Transverse colon (tissue), 4 donors: ENCODE data around the gene ITPKB. TPM values are rescaled to one million over a fixed set of nuclear protein-coding genes. Genes with fewer than 3 reads are reported as not detected.
"Not testable (repeated sequence)": the region's sequence is repeated elsewhere in the genome, so short reads cannot be mapped to it uniquely, and the experiment has no call there.

Source experiments
- DNase-seq: peaks from one replicate; pipeline ENCODE4 v3.0.0-alpha.2; 2019
- H3K27ac ChIP-seq, 4 donors: fragments of 200-600 bp; sonication (generic); 2 replicates each; pipeline ENCODE4 v1.5.1; 2016 to 2018; ENCODE audit warnings: inconsistent platforms in 4 of 4
- H3K27me3 ChIP-seq: fragments of 200-600 bp; sonication (generic); 2 replicates; pipeline ENCODE4 v1.5.1; 2017; ENCODE audit warnings: inconsistent platforms
- H3K36me3 ChIP-seq, 4 donors: fragments of 200-600 bp; sonication (generic); 2 replicates each; pipeline ENCODE4 v1.5.1; 2017 to 2019; ENCODE audit warnings: inconsistent platforms in 4 of 4
- H3K4me1 ChIP-seq, 4 donors: fragments of 200-600 bp; sonication (generic); 2 replicates each; pipeline ENCODE4 v1.5.1; 2017 to 2020; ENCODE audit warnings: inconsistent platforms in 4 of 4
- H3K4me3 ChIP-seq, 4 donors: fragments of 200-600 bp; sonication (generic); 1 replicate in 1 of 4; 2 replicates in 3 of 4; pipeline versions ENCODE4 v1.5.1 to v1.6.1; 2017 to 2019; ENCODE audit warnings: inconsistent platforms in 4 of 4
- H3K9me3 ChIP-seq, 2 donors: fragments of 200-600 bp; sonication (generic); 2 replicates each; pipeline ENCODE4 v1.5.1; 2017 to 2019; ENCODE audit warnings: inconsistent platforms in 2 of 2
- EP300 ChIP-seq: sonication (generic); formaldehyde crosslinking; IDR thresholded peaks from one replicate; pipeline ENCODE4 v1.6.1; 2017; ENCODE audit warnings: antibody characterized with exemption, low read depth
- POLR2A ChIP-seq: fragments of 450-650 bp; IDR thresholded peaks from one replicate; pipeline ENCODE4 v1.6.1; 2016; ENCODE audit warnings: antibody characterized with exemption, mild to moderate bottlenecking, moderate library complexity
- POLR2AphosphoS5 ChIP-seq, 3 donors: sonication (generic); formaldehyde crosslinking; IDR thresholded peaks; one replicate each; pipeline ENCODE4 v1.6.1; 2016; ENCODE audit warnings: antibody characterized with exemption in 3 of 3
- WGBS, 2 donors: methylation state at CpG; one replicate each; pipeline ENCODE4 v1.1.5; 2018; ENCODE audit warnings: low coverage in 1 of 2; 5-methylcytosine and 5-hydroxymethylcytosine counted together
- in situ Hi-C, 4 donors: fragments of 200-750 bp; cut with MboI; loops; one replicate each; pipeline versions ENCODE4 v1.15.0 to v1.15.1; 2017; ENCODE audit warnings: low sequenced_read_pairs in 3 of 4, low pct_ligation_motif_present in 1 of 4, low pct_unique_long_range_greater_than_20kb in 1 of 4
- intact Hi-C: fragments of 100-400 bp; cut with DNase I; formaldehyde crosslinking; loops from one replicate; pipeline ENCODE4 v1.15.1; 2023; ENCODE audit warnings: low total_unique reads
- total RNA-seq, 4 donors: library from RNA; depleted of rRNA; stranded (reverse); fragments of >200 nt; gene quantifications; one replicate each; pipeline ENCODE4 v1.1.0, GENCODE V29; 2016
- TF ChIP-seq, protein P1 (sequence below), 5 experiments: fragments of 200-600 bp in 3 of 5; fragments of 450-650 bp in 2 of 5; sonication (generic) in 3 of 5; IDR thresholded peaks; 1 replicate in 2 of 5; 2 replicates in 3 of 5; pipeline ENCODE4 v1.5.1; 2016 to 2017; ENCODE audit warnings: antibody characterized with exemption in 5 of 5, inconsistent platforms in 3 of 5, mild to moderate bottlenecking in 2 of 5, moderate library complexity in 1 of 5

Gene ITPKB
- total RNA-seq, 4 donors from 2014 or later = 14.3 to 57.6 (median 23.7) TPM

DNA sequence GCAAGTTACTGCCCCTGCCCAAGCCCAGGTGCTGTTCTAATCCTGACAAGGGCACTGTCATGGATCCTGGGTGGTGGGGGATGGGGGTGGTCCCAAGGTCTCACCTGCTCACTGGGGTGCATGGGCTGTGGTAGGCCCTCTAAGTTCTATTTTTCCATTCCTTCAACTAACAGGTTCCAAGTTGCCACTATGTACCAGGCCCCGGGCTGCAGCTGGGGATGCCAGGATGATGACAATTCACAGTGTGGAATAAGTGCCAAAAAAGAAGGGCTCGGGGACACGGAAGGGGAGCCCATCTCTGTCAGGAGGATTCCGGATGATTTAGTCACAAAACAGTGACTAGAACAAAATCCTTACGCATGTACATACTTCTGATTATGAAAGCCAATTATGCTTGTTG, 114.6 kb downstream of the ITPKB start:
- DNase-seq = no peak
- Histone ChIP-seq H3K27me3 (no peaks in the 10 kb centered on the region), H3K27ac (no peak overlapping the region), H3K4me3 (no peak overlapping the region), H3K4me1 (peaks cover 0 to 23% (median 10%) of the 10 kb centered on the region in 4 donors), H3K9me3 (no peaks in the 10 kb centered on the region), H3K36me3 (no peaks in the 10 kb centered on the region)
- 80 to 90% methylated on average over 1 to 5 of the region's 5 CpGs for WGBS, 2 donors
- in situ Hi-C loops (loop anchor here in 2 of 4 donors (25.0 kb wide), 1 partner anchor 212 kb away; the partner anchor contains the start of gene PARP1 (in 2 of the 2)), intact Hi-C loops (no loop called here)
- TF ChIP-seq POLR2AphosphoS5 (IDR thresholded peaks at IDR 0.05) (no peak), EP300 (no peak), POLR2A (no peak)
- TF ChIP-seq, protein P1, sequence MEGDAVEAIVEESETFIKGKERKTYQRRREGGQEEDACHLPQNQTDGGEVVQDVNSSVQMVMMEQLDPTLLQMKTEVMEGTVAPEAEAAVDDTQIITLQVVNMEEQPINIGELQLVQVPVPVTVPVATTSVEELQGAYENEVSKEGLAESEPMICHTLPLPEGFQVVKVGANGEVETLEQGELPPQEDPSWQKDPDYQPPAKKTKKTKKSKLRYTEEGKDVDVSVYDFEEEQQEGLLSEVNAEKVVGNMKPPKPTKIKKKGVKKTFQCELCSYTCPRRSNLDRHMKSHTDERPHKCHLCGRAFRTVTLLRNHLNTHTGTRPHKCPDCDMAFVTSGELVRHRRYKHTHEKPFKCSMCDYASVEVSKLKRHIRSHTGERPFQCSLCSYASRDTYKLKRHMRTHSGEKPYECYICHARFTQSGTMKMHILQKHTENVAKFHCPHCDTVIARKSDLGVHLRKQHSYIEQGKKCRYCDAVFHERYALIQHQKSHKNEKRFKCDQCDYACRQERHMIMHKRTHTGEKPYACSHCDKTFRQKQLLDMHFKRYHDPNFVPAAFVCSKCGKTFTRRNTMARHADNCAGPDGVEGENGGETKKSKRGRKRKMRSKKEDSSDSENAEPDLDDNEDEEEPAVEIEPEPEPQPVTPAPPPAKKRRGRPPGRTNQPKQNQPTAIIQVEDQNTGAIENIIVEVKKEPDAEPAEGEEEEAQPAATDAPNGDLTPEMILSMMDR (IDR thresholded peaks at IDR 0.05) = no peak

DNA sequence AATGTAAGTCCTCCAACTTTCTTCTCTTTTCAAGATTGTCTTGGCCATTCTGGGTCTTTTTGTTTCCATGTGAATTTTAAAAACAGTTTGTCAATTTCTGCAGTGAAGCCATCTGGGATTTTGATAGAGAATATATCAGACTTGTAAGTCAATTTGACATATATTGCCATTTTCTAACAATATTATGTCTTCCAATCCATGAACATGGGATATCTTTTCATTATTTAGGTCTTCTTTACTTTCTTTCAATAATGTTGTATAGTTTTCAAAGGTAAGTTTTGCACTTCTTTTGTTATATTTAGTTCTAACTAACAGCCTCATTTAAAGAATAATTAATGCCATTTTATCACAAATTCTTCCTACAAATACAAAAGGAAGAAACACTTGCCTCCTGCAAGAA, 117.1 kb downstream of the ITPKB start:
- DNase-seq = no peak
- Histone ChIP-seq H3K27ac (no peak overlapping the region), H3K4me1 (peaks cover 0 to 10% (median 8%) of the 10 kb centered on the region in 4 donors), H3K9me3 (no peaks in the 10 kb centered on the region), H3K4me3 (no peak overlapping the region), H3K36me3 (no peaks in the 10 kb centered on the region), H3K27me3 (no peaks in the 10 kb centered on the region)
- no peak for TF ChIP-seq POLR2AphosphoS5 (IDR thresholded peaks at IDR 0.05)
- no peak for TF ChIP-seq POLR2A
- TF ChIP-seq EP300 = no peak
- TF ChIP-seq, protein P1 (IDR thresholded peaks at IDR 0.05) = no peak
- intact Hi-C loops = no loop called here
- in situ Hi-C loops = loop anchor here in 2 of 4 donors (25.0 kb wide), 1 partner anchor 210 kb away; the partner anchor contains the start of gene PARP1 (in 2 of the 2)

DNA sequence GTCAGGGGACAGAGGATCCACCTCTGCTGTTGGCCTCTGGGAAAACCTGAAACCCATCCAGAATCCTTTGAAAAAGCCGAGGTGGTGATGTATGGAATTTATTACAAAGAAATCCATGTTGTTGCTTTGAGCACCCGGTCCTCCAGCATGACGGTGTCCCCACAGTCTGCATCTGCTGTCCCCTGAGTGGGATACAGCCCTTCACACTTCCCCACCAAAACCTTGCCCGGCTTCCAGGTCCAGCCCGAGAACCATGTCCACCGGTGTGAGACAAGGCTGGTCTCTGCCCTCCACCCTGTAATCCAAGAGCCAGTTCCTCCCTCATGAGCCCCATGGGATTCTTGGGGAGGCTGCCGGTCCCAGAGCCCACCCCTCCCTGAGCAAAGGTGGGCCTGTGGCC, 120.1 kb downstream of the ITPKB start:
- 84% methylated on average over 7 of the region's 7 CpGs; no CpG with 5 or more reads in 1 of the 2 donors for WGBS, 2 donors
- Histone ChIP-seq H3K36me3 (no peaks in the 10 kb centered on the region), H3K27me3 (no peaks in the 10 kb centered on the region), H3K9me3 (no peaks in the 10 kb centered on the region), H3K27ac (no peak overlapping the region), H3K4me1 (no peaks in the 10 kb centered on the region), H3K4me3 (no peak overlapping the region)
- intact Hi-C loops (no loop called here), in situ Hi-C loops (loop anchor here in 2 of 4 donors (25.0 kb wide), 1 partner anchor 207 kb away; the partner anchor contains the start of gene PARP1 (in 2 of the 2))
- TF ChIP-seq POLR2AphosphoS5 (IDR thresholded peaks at IDR 0.05) = no peak
- TF ChIP-seq EP300 = no peak
- no peak for TF ChIP-seq POLR2A
- TF ChIP-seq, protein P1 (IDR thresholded peaks at IDR 0.05) = no peak
- no peak for DNase-seq

DNA sequence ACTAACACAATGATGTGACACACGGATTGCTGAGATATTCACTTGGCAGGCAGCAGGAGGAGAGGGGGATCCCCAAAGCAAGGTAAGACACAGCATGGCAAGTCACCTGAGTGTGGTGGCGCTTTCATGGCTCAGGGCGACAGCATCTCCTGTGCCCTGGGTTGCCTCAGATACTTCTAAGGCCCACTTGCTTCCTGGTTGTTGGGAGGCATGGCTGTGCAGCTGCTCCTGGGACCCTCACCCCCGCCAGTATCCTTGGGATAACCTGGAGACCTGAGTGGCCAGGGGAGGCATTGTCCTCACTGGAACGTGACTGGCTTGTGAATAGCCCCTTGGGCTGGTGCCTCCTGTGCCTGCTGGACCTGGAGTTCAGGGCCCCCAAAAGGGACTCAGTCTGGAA, 120.7 kb downstream of the ITPKB start:
- DNase-seq = no peak

DNA sequence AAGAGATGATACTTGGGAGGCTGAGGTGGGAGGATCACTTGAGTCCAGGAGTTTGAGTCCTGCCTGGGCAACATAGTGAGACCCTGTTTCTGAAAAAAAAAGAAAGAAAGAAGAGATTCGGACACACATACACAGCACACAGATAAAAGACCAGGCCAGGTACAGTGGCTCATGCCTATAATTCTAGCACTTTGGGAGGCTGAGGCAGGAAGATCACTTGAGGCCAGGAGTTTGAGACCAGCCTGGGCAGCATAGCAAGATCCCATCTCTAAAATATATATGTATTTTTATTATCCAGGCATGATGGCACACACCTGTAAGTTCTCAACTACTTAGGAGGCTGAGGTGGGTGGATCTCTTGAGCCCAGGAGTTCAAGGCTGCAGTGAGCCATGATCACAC, 121.4 kb downstream of the ITPKB start:
- intact Hi-C loops, H3K36me3 ChIP-seq, H3K4me1 ChIP-seq, DNase-seq, H3K27me3 ChIP-seq, H3K9me3 ChIP-seq, H3K27ac ChIP-seq, H3K4me3 ChIP-seq: not testable (repeated sequence)
- 78 to 86% methylated on average over 1 of the region's 1 CpG for WGBS, 2 donors
- in situ Hi-C loops = loop anchor here in 2 of 4 donors (25.0 kb wide), 1 partner anchor 205 kb away; the partner anchor contains the start of gene PARP1 (in 2 of the 2)

More for the DNA sequence above, 120.7 kb downstream of the ITPKB start:
- intact Hi-C loops = no loop called here
- H3K36me3 ChIP-seq = no peaks in the 10 kb centered on the region
- H3K4me3 ChIP-seq = no peak overlapping the region
- H3K4me1 ChIP-seq = no peaks in the 10 kb centered on the region
- TF ChIP-seq EP300 (no peak), POLR2AphosphoS5 (IDR thresholded peaks at IDR 0.05) (no peak), POLR2A (no peak)
- TF ChIP-seq, protein P1 (IDR thresholded peaks at IDR 0.05) = no peak
- 77% methylated on average over 5 of the region's 5 CpGs; no CpG with 5 or more reads in 1 of the 2 donors for WGBS, 2 donors
- no peaks in the 10 kb centered on the region for H3K27me3 ChIP-seq
- H3K9me3 ChIP-seq = no peaks in the 10 kb centered on the region
- in situ Hi-C loops = loop anchor here in 2 of 4 donors (25.0 kb wide), 1 partner anchor 206 kb away; the partner anchor contains the start of gene PARP1 (in 2 of the 2)
- no peak overlapping the region for H3K27ac ChIP-seq
